A549 (cell line): Measurements from ENCODE around the gene DERL2. TPM values are rescaled to one million over a fixed set of nuclear protein-coding genes. Genes with fewer than 3 reads are reported as not detected.

Source experiments
- ATAC-seq, 2 experiments: fragments of 200-7000 bp in 1 of 2; fragments of >200 bp in 1 of 2; cut with Nextera tagmentation in 1 of 2; cut with Tn5 transposase in 1 of 2; 3 replicates each; pipeline versions ENCODE4 v1.8.0 to v1.9.1; 2018 to 2020; ENCODE audit warnings: mild to moderate bottlenecking in 1 of 2, moderate library complexity in 1 of 2
- CTCF ChIA-PET: fragments of 300-600 bp; sonication (Branson Sonifier 250); formaldehyde crosslinking; extraction: SDS; loops from one replicate; lab custom pipeline; 2021; ENCODE audit warnings: antibody characterized with exemption, inconsistent platforms; lab: Yijun Ruan, JAX
- POLR2A ChIA-PET: fragments of 350-600 bp; formaldehyde crosslinking; extraction: SDS; loops from one replicate; lab custom pipeline; 2021; ENCODE audit warnings: antibody characterized with exemption, inconsistent platforms; lab: Yijun Ruan, JAX
- DNase-seq, 2 experiments: peaks; one replicate each; pipeline versions ENCODE4 v3.0.0 to v3.0.0-alpha.2; 2011 to 2016; ENCODE audit warnings: low read depth in 1 of 2, low spot score in 1 of 2
- FAIRE-seq: peaks from 2 replicates; lab custom pipeline; 2011; peaks lifted over from hg19 to GRCh38; lab: Jason Lieb, UNC
- H3K27ac ChIP-seq, 2 experiments: fragments of >200 bp; sonication (Bioruptor Twin); formaldehyde crosslinking; 3 replicates each; pipeline ENCODE4 v1.5.1; 2016 to 2017
- H3K4me1 ChIP-seq: fragments of >200 bp; sonication (Bioruptor Twin); formaldehyde crosslinking; 3 replicates; pipeline ENCODE4 v1.6.1; 2016
- H3K4me2 ChIP-seq: fragments of >200 bp; sonication (Bioruptor Twin); formaldehyde crosslinking; 3 replicates; pipeline ENCODE4 v1.6.1; 2016
- H3K4me3 ChIP-seq: fragments of >200 bp; sonication (Bioruptor Twin); formaldehyde crosslinking; 3 replicates; pipeline ENCODE4 v1.5.1; 2016
- H3K9me3 ChIP-seq: fragments of >200 bp; sonication (Bioruptor Twin); formaldehyde crosslinking; 3 replicates; pipeline ENCODE4 v1.6.1; 2016
- BCL3 ChIP-seq: fragments of >200 bp; sonication (Bioruptor Twin); formaldehyde crosslinking; IDR thresholded peaks from 3 replicates; pipeline ENCODE4 v1.6.1; 2016
- CBX8 ChIP-seq: fragments of 200-600 bp; sonication (generic); IDR thresholded peaks from 2 replicates; pipeline ENCODE4 v1.6.1; 2016
- CHD2 ChIP-seq: fragments of 150-350 bp; IDR thresholded peaks from 2 replicates; pipeline ENCODE4 v1.6.1; 2014; ENCODE audit warnings: low read length; ENCODE audit not compliant: partially characterized antibody
- CTCF ChIP-seq: fragments of >200 bp; sonication (Bioruptor Twin); formaldehyde crosslinking; IDR thresholded peaks from 3 replicates; pipeline ENCODE4 v1.5.1; 2016
- EHF ChIP-seq: fragments of 250-450 bp; sonication (Bioruptor Pico); IDR thresholded peaks from 2 replicates; pipeline ENCODE4 v1.5.0; 2020; ENCODE audit warnings: mild to moderate bottlenecking
- HDAC2 ChIP-seq: fragments of 200-600 bp; sonication (generic); IDR thresholded peaks from 2 replicates; pipeline ENCODE4 v1.6.1; 2016
- HOXB5 ChIP-seq: fragments of 250-450 bp; sonication (Bioruptor Pico); IDR thresholded peaks from 2 replicates; pipeline ENCODE4 v1.5.0; 2020; ENCODE audit warnings: mild to moderate bottlenecking, moderate library complexity
- JUN ChIP-seq, 2 experiments: fragments of >200 bp; sonication (Bioruptor Twin); formaldehyde crosslinking; IDR thresholded peaks; 2 replicates in 1 of 2; 3 replicates in 1 of 2; pipeline ENCODE4 v1.6.1; 2016 to 2017
- JUNB ChIP-seq: fragments of >200 bp; sonication (Bioruptor Twin); formaldehyde crosslinking; IDR thresholded peaks from 2 replicates; pipeline ENCODE4 v1.6.1; 2016
- KDM1A ChIP-seq: fragments of 200-600 bp; sonication (generic); IDR thresholded peaks from 2 replicates; pipeline ENCODE4 v1.6.1; 2016; ENCODE audit warnings: low read depth, mild to moderate bottlenecking
- NFE2L2 ChIP-seq: fragments of 150-350 bp; conservative IDR thresholded peaks from 2 replicates; pipeline ENCODE4 v1.6.1; 2014; ENCODE audit warnings: low read length
- NR3C1 ChIP-seq: fragments of >200 bp; sonication (Bioruptor Twin); formaldehyde crosslinking; IDR thresholded peaks from 3 replicates; pipeline ENCODE4 v1.6.1; 2017
- PHF8 ChIP-seq: fragments of 200-600 bp; sonication (generic); IDR thresholded peaks from 2 replicates; pipeline ENCODE4 v1.6.1; 2016; ENCODE audit warnings: low read depth, mild to moderate bottlenecking, antibody characterized with exemption, moderate library complexity, borderline replicate concordance
- POLR2A ChIP-seq: IDR thresholded peaks from 2 replicates; pipeline ENCODE4 v1.6.1; 2012; ENCODE audit warnings: mild to moderate bottlenecking, low read length
- POLR2AphosphoS2 ChIP-seq: conservative IDR thresholded peaks from 2 replicates; pipeline ENCODE4 v1.6.1; 2012; ENCODE audit warnings: low read length, improper control_type of control experiment, inconsistent platforms
- RAD21 ChIP-seq, 2 experiments: fragments of >200 bp in 1 of 2; sonication (Bioruptor Twin) in 1 of 2; formaldehyde crosslinking in 1 of 2; IDR thresholded peaks in 1 of 2; conservative IDR thresholded peaks in 1 of 2; 2 replicates in 1 of 2; 3 replicates in 1 of 2; pipeline ENCODE4 v1.6.1; 2012 to 2018; ENCODE audit warnings: inconsistent platforms in 1 of 2
- SMC3 ChIP-seq: fragments of >200 bp; sonication (Bioruptor Twin); formaldehyde crosslinking; IDR thresholded peaks from 3 replicates; pipeline ENCODE4 v1.6.1; 2018; ENCODE audit warnings: inconsistent platforms
- SREBF2 ChIP-seq: fragments of 450-650 bp; IDR thresholded peaks from 2 replicates; pipeline ENCODE4 v1.6.1; 2014; ENCODE audit warnings: mild to moderate bottlenecking, moderate library complexity
- ZFP36 ChIP-seq: fragments of 450-650 bp; IDR thresholded peaks from 2 replicates; pipeline ENCODE4 v1.6.1; 2014; ENCODE audit warnings: borderline replicate concordance; ENCODE audit not compliant: partially characterized antibody
- WGBS: methylation state at CpG from one replicate; pipeline ENCODE4 v1.1.6; 2017; ENCODE audit errors: missing lambda C conversion rate; 5-methylcytosine and 5-hydroxymethylcytosine counted together
- polyA plus RNA-seq, 4 experiments: library from polyadenylated mRNA; depleted of rRNA in 3 of 4; stranded (reverse); fragments of >200 nt; fragmentation: RNase III in 1 of 4; extraction: RNeasy Plus Mini Kit Qiagen cat#74134 plus additional on column Dnase treatment in 1 of 4; gene quantifications; 2 replicates in 3 of 4; 3 replicates in 1 of 4; pipeline ENCODE4 v1.2.3, GENCODE V29; 2011 to 2017
- TF ChIP-seq, protein P1 (sequence below): fragments of 150-350 bp; IDR thresholded peaks from 2 replicates; pipeline ENCODE4 v1.6.1; 2014; ENCODE audit warnings: low read depth, mild to moderate bottlenecking, low read length

The DERL2 gene
- polyA plus RNA-seq, 2 of the 4 experiments (the other 2 are of a cell fraction): 113 to 139 TPM

DNA sequence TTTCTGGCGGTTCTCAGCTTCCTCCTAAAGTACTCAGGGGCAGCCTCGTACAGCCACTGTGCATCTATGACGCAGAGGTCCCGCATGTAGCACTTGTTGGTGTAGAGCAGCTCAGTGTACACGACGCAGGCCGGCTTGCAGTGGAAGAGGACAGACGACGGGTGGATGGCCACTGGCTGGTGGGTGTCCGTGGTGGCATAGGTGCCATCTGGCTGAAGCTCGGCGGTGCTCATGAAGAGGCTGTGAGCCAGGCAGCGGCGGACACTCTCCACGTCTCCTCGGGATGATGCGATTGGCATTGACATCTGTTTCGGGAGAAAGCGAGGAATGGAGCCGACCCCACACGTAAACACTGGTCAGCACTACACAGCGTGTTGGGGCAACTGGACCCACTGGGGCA is 41.8 kb downstream of the DERL2 start (continued):
- TF ChIP-seq CTCF: no peak

DNA sequence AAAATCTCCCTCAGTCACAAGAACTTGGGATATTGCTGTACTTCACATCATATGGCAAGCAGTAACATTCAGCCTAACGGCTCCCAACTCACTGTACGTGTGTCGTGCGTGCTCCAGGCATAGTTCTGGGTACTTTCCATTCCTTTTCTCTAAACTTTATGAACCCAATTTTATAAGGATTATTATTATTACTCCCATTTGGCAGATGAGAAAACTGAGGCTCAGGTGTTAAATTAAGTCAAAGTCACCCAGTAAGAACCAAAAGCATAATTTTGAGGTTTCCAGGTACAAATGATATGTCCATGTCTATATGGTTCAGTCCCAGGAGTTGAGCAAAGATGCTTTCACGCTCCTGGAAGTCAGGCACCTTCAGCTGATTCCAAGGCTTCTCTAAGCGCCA is 42.2 kb downstream of the DERL2 start:
- POLR2A ChIA-PET: no interaction called here
- Histone ChIP-seq H3K9me3 (no peaks in the 10 kb centered on the region), H3K4me2 (no peak overlapping the region), H3K4me1 (peaks cover 5% of the 10 kb centered on the region; the same call in 2 of the 3 replicates), H3K27ac (no peak overlapping the region), H3K4me3 (no peak overlapping the region)
- FAIRE-seq (no peak), DNase-seq (no peak), ATAC-seq (no peak)
- peak; percentile 80; the same call in 1 of the 2 replicates for TF ChIP-seq HDAC2
- no peak for TF ChIP-seq POLR2AphosphoS2
- TF ChIP-seq KDM1A: peak; percentile 64; the same call in 1 of the 2 replicates
- WGBS: 98% methylated on average over 6 of the region's 6 CpGs
- CTCF ChIA-PET: interaction anchor here (0.6 to 10.9 kb wide), 4 partner anchors 11 to 195 kb away, joined by 3 to 178 read pairs (median 8); no protein-coding TSS in a partner anchor

GRCh38 chr17:5439446-5439764 is 46.6 kb downstream of the DERL2 start:
- H3K4me3 ChIP-seq: peak overlapping the region; percentile 77
- peaks cover 29% of the 10 kb centered on the region for H3K4me1 ChIP-seq
- peak overlapping the region; percentile 92 to 97; a peak in 5 of 6 replicates for H3K27ac ChIP-seq
- H3K4me2 ChIP-seq: peak overlapping the region; percentile 79
- no peak for DNase-seq
- FAIRE-seq: no peak
- no peaks in the 10 kb centered on the region for H3K9me3 ChIP-seq
- WGBS: 35% methylated on average over 1 of the region's 1 CpG
- ATAC-seq: peak in 1 of 2 experiments; percentile 17; a peak in 3 of 6 replicates
- TF ChIP-seq RAD21 (conservative IDR thresholded peaks at IDR 0.05 in 1 of 2, IDR thresholded peaks at IDR 0.05 in 1 of 2): 0 out of 5 replicates have a peak, but pooled peaks of 1 of the 2 experiments have one; percentile 3
- peak; percentile 34; the same call in 1 of the 3 replicates for TF ChIP-seq CTCF
- no peak for TF ChIP-seq POLR2A
- no peak for TF ChIP-seq EHF
- no peak for TF ChIP-seq NFE2L2
- TF ChIP-seq, all 56 proteins: peak for 2
- POLR2A ChIA-PET: interaction anchor here (0.6 to 1.4 kb wide), 12 partner anchors 10 to 336 kb away, joined by 3 to 17 read pairs (median 5); partner anchors contain the start of genes DERL2, DHX33, MIS12 and NUP88
- CTCF ChIA-PET: interaction anchor here (0.5 to 10.9 kb wide), 63 partner anchors 11 to 1303 kb away, joined by 3 to 178 read pairs (median 4); partner anchors contain the start of genes AIPL1, DERL2, DHX33 and MIS12

GRCh38 chr17:5438716-5439445 is 47.1 kb downstream of the DERL2 start, which contains the start of gene C1QBP:
C1QBP (minus strand) TSS chr17:5439155; CDS start chr17:5439073, 82 bp downstream.
- ChIA-PET POLR2A (interaction anchor here (0.6 to 1.4 kb wide), 12 partner anchors 10 to 335 kb away, joined by 3 to 17 read pairs (median 5); partner anchors contain the start of genes DERL2, DHX33, MIS12 and NUP88), CTCF (interaction anchor here (0.5 to 10.9 kb wide), 65 partner anchors 11 to 1717 kb away, joined by 3 to 178 read pairs (median 4); partner anchors contain the start of genes AIPL1, DERL2, DHX33 and MIS12)
- FAIRE-seq: peak; percentile 63
- DNase-seq: peak; percentile 96 to 97
- Histone ChIP-seq H3K9me3 (no peaks in the 10 kb centered on the region), H3K4me3 (peak within 1 kb of the TSS; percentile 77), H3K4me2 (peak within 1 kb of the TSS; percentile 82), H3K4me1 (peaks cover 29% of the 10 kb centered on the region), H3K27ac (peak within 1 kb of the TSS; percentile 92 to 97)
- peak; percentile 93 to 94 for ATAC-seq
- WGBS: 2% methylated on average over 65 of the region's 75 CpGs
- no peak for TF ChIP-seq EHF
- no peak for TF ChIP-seq ZFP36
- TF ChIP-seq, protein P1, sequence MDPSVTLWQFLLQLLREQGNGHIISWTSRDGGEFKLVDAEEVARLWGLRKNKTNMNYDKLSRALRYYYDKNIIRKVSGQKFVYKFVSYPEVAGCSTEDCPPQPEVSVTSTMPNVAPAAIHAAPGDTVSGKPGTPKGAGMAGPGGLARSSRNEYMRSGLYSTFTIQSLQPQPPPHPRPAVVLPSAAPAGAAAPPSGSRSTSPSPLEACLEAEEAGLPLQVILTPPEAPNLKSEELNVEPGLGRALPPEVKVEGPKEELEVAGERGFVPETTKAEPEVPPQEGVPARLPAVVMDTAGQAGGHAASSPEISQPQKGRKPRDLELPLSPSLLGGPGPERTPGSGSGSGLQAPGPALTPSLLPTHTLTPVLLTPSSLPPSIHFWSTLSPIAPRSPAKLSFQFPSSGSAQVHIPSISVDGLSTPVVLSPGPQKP: 0 out of 2 replicates have a peak, but pooled peaks have one; percentile 21
- TF ChIP-seq BCL3: peak; percentile 85; the same call in 2 of the 3 replicates
- no peak for TF ChIP-seq CHD2
- TF ChIP-seq JUN (IDR thresholded peaks at IDR 0.05): peak; percentile 88 to 98
- TF ChIP-seq POLR2A: peak; percentile 93
- 0 out of 2 replicates have a peak, but pooled peaks have one; percentile 20 for TF ChIP-seq HOXB5 (CRISPR knock-in tag)
- TF ChIP-seq SREBF2: no peak
- TF ChIP-seq PHF8: peak; percentile 98
- TF ChIP-seq CTCF: peak; percentile 99
- peak; percentile 21; the same call in 1 of the 2 replicates for TF ChIP-seq HDAC2
- peak; percentile 89 for TF ChIP-seq SMC3
- TF ChIP-seq JUNB: no peak
- TF ChIP-seq NR3C1: no peak
- TF ChIP-seq CBX8: no peak
